ENCODE results near the gene CPT1B. TPM values are rescaled to one million over a fixed set of nuclear protein-coding genes. Genes with fewer than 3 reads are reported as not detected.

The CPT1B gene
- total RNA-seq, result 68.2 and 74.3 TPM in 2 replicates

DNA sequence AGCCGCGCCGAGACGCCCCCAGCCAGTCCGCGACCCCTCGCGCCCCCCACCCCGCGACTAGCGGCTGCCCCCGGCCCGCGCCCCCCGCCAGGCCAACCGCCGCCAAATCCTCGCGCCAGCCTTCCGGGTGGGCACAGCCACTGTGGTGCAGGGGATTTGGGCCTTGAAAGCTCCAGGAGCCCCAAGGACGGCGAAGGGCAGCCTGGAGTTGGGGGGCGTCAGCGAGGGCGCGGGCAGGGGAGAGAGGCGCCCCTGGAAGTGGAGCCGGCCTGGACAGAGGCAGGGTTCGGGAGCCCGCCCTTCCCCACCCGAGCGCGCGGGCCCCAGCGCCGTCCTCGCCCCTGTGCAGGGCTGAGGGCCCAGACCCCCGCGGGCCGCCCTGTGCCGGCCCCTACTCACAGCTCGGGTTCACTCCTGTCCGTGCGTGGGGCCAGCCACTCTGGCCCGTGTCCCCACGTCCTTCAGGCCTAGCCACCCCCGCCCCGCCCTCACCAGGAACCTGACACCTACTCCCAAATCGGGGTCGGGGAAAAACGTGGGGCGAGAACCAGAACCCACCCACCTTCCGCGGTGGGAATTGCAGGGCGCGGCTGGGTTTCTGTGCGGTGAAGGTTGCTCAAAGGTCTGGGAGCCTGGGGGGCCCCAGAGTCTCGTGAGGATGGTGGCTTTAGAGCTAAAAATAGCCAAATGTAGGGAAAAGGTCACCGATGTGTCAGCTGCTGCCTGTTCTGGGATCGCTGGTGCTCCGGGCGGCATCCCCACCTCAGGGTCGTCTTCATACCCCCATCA is at the start of gene CPT1B:
Gene CPT1B, minus strand, starts transcription at position 441 of the 789 bp plus-strand sequence. CDS start 512 bp downstream, outside the sequence.
- Mint-ChIP-seq H3K27ac (no peak within 1 kb of the TSS), H3K4me1 (ENCODE audit: low read depth) (peaks cover 9% of the 10 kb centered on the region), H3K4me3 (ENCODE audit: low read depth) (no peak within 1 kb of the TSS), H3K9me3 (no peaks in the 10 kb centered on the region), H3K27me3 (ENCODE audit: low read depth) (no peaks in the 10 kb centered on the region), H3K36me3 (ENCODE audit: low read depth) (peaks cover 46% of the 10 kb centered on the region)
- DNase-seq (ENCODE audit: low spot score), result no peak
- intact Hi-C loops (cut with micrococcal nuclease), result no loop called here

DNA sequence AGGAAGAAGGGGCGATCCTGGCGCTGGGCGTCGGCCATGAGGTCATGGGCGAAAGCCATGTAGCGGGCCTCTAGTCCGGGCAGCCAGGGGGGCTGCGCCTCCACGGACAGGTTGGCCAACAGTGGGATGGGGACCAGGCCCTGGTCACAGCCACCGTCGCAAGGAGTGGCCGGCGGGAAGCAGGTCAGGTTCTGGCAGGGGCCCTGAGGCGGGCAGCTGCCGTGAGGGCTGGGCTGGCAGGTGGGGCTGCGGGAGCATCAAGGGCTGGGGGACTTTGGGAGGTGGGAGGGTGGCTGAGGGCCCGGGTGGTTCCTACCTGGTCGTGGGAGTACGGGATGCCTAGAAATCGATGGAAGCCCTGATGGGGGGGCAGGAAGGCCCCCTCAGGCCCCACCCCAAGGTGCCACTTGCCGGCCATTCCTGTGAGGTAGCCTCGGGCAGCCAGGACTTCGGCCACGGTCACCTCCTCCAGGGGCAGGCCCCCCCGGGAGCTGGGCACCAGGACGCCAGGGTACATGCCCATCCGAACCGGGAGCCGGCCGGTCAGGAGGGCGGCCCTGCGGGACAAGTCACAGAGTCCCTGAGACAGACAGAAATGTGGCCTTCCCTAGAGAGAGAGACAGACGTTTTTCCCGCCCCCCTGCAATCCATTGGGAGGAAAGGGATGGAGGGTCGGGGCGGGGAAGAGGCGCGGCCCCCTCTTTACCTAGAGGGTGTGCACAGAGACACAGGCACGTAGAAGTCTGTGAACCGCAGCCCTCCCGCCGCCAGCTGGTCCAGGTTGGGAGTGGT is 48.8 kb upstream of the CPT1B start:
- no peaks in the 10 kb centered on the region for H3K9me3 Mint-ChIP-seq
- no peak for DNase-seq (ENCODE audit: low spot score)
- H3K27ac Mint-ChIP-seq, result peak overlapping the region; percentile 72
- H3K27me3 Mint-ChIP-seq (ENCODE audit: low read depth), result no peaks in the 10 kb centered on the region
- H3K36me3 Mint-ChIP-seq (ENCODE audit: low read depth), result no peaks in the 10 kb centered on the region
- H3K4me1 Mint-ChIP-seq (ENCODE audit: low read depth), result peaks cover 23% of the 10 kb centered on the region
- intact Hi-C loops (cut with micrococcal nuclease), result loop anchor here (5.0 kb wide), 1 partner anchor 65 kb away; no protein-coding TSS in a partner anchor
- H3K4me3 Mint-ChIP-seq (ENCODE audit: low read depth), result peak overlapping the region; percentile 81

DNA sequence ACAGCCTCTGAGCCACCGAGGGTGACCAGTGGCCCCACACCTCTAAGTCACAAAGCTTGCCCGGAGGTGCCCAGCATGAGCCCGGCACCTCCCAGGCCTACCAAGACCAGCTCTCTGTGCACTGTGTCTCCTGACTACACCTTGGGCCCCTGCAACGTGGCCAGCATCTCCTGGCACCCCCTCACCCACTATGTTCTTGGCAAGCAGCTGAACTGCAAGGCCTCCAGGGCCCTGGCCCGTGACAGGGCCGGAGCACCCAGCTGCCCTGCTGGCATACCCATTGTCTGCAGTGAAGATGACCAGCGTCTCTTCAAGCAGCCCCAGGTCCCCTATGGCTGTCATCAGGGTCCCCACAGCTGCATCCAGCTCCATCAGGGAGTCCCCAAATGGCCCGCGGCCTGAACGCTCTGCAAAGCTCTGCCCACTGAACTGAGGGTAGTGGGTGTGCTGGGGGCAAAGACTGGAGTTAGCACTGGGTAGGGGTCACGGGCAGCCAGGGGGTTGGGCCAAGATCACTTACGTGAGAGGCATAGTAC is 48.2 kb upstream of the CPT1B start:
- intact Hi-C loops (cut with micrococcal nuclease), result loop anchor here (5.0 kb wide), 1 partner anchor 66 kb away; no protein-coding TSS in a partner anchor
- H3K4me3 Mint-ChIP-seq (ENCODE audit: low read depth), result peak overlapping the region; percentile 74
- H3K27me3 Mint-ChIP-seq (ENCODE audit: low read depth), result no peaks in the 10 kb centered on the region
- peak overlapping the region; percentile 72 for H3K27ac Mint-ChIP-seq
- H3K9me3 Mint-ChIP-seq, result no peaks in the 10 kb centered on the region
- H3K36me3 Mint-ChIP-seq (ENCODE audit: low read depth), result no peaks in the 10 kb centered on the region
- no peak for DNase-seq (ENCODE audit: low spot score)
- peaks cover 30% of the 10 kb centered on the region for H3K4me1 Mint-ChIP-seq (ENCODE audit: low read depth)

DNA sequence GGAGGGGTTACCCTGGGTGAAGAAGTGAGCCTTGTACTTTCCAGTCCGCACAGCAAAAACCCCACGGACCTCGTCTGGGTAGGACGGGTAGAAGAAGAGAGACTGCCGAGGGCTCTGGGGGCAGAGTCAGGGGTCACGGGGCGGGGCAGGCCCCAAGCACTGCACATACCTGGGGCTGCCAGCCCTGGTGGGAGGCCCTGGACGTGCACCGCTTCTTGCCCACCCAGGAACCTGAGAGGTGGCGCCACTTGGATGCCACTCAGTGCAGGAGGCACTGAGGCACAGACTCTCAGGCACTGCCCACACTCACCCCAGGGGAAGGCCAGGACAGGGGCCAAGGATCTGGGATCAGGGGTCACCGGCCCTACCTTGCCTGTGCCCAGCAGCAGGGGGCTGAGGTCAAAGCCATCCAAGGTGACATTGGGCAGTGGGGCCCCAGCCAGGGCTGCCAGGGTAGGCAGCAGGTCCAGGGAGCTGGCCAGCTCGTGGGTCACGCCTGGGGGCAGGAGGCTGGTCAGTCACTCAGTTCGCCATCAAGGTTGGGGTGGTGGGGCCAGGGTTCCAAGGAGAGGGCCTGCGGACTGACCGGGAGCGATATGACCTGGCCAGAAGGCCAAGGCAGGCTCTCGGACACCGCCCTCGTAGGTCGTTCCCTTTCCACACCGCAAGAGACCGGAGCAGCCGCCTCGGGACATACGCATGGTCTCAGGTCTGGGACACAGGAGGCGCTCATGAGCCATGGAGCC is 47.5 kb upstream of the CPT1B start:
- H3K36me3 Mint-ChIP-seq (ENCODE audit: low read depth), result no peaks in the 10 kb centered on the region
- intact Hi-C loops (cut with micrococcal nuclease), result loop anchor here (5.0 kb wide), 1 partner anchor 67 kb away; no protein-coding TSS in a partner anchor
- no peak for DNase-seq (ENCODE audit: low spot score)
- no peaks in the 10 kb centered on the region for H3K27me3 Mint-ChIP-seq (ENCODE audit: low read depth)
- no peak overlapping the region for H3K27ac Mint-ChIP-seq
- H3K4me3 Mint-ChIP-seq (ENCODE audit: low read depth), result no peak overlapping the region
- H3K4me1 Mint-ChIP-seq (ENCODE audit: low read depth), result peaks cover 36% of the 10 kb centered on the region
- H3K9me3 Mint-ChIP-seq, result no peaks in the 10 kb centered on the region

DNA sequence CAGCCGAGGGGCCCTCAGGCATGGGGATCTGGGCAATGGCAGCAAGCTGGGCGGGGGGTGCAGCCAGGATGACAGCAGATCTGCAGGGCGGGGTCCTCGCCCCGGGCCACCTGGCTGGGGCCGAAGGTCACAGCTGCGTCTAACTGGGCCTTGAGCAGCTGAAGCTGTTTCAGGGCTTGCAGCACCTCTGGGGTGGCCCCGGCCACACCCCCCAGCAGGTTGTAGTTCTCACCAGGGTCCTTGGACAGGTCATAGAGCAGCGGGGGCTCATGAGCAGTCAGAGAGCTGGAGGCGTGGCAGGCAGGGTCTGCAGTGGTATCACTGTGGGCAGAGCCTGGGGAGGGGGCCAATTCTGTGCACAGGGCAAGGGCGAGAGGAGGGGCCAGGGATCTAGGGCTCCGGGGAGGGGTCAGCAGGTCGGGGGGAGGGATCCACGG is 46.9 kb upstream of the CPT1B start:
- Mint-ChIP-seq H3K27me3 (ENCODE audit: low read depth) (no peaks in the 10 kb centered on the region), H3K27ac (no peak overlapping the region), H3K9me3 (no peaks in the 10 kb centered on the region), H3K4me3 (ENCODE audit: low read depth) (no peak overlapping the region), H3K4me1 (ENCODE audit: low read depth) (peaks cover 40% of the 10 kb centered on the region), H3K36me3 (ENCODE audit: low read depth) (no peaks in the 10 kb centered on the region)
- intact Hi-C loops (cut with micrococcal nuclease), result loop anchor here (5.0 kb wide), 1 partner anchor 67 kb away; no protein-coding TSS in a partner anchor
- no peak for DNase-seq (ENCODE audit: low spot score)

DNA sequence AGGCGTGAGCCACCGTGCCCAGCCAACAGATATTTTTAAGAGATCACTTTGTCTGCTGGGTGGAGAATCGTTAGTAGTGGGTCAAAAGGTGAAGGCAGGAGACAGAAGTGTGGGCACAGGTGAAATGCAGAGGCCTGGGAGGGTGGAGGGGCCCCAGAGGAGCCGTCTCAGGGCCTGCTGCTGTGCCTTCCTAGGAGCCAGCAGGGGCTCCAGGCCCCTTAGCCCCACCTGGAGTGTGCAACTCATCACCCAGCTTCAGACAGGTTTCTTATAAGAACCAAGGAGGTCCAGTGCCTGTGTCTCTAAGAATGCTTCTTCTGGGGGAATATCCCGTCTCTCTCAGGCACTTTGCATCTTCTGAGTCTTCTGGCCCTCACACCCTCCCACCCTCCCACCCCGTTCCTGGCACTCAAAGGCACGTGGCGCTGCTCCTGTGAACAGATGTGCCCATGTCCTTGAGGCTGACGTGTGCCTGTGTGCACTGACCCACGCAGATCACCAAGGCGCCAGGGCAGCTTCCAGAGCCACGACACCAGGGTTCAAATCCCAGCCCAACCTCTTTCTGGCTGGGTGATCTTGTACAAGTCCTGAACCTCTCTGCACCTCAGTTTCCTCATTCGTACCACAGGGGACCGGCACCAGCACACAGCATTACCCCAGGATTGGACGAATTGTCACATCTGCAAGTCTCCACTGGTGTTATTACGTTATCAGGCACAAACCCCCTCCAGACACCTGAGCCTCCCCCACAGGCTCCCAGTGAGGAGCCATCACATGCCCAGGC is 46.3 kb upstream of the CPT1B start:
- H3K4me1 Mint-ChIP-seq (ENCODE audit: low read depth), result peaks cover 44% of the 10 kb centered on the region
- intact Hi-C loops (cut with micrococcal nuclease), result loop anchor here (5.0 kb wide), 2 partner anchors 68 to 282 kb away; partner anchors contain the start of gene PPP6R2

DNA sequence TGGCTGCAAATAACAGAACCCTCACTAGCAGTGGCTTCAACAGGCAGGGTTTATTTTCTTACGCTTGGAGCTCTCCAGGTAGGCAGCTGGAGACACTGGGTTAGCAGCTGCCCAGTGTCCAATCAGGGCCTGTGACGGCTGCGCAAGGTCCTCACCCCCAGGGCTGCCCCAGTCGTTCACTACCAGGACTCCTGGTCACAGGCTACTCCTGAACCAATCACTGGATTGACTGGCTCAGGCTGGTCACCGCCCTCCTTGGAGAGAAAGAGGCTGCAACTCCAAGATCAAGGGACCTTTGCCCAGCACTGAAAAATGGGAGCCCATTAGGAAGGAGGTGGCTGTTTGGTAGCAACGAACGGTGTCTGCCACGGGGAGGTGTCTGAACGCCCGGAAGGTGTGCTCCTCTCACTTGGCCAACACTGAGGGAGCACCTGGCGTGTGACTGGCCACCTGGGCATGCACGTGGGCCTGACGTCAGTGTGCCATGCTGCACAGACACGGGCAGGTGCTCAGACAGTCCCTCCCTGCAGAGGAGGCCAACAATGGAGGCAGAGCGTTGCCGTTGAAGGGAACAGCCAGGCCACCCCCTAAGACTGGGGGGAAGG is 44.6 kb upstream of the CPT1B start:
- intact Hi-C loops (cut with micrococcal nuclease), result loop anchor here (2.0 to 5.0 kb wide), 2 partner anchors 281 to 352 kb away; partner anchors contain the start of genes MAPK11 and PPP6R2

More for the DNA sequence above, 46.3 kb upstream of the CPT1B start:
- DNase-seq (ENCODE audit: low spot score), result no peak
- H3K27me3 Mint-ChIP-seq (ENCODE audit: low read depth), result no peaks in the 10 kb centered on the region
- no peaks in the 10 kb centered on the region for H3K9me3 Mint-ChIP-seq
- H3K27ac Mint-ChIP-seq, result peak overlapping the region; percentile 28
- H3K36me3 Mint-ChIP-seq (ENCODE audit: low read depth), result no peaks in the 10 kb centered on the region
- no peak overlapping the region for H3K4me3 Mint-ChIP-seq (ENCODE audit: low read depth)

DNA sequence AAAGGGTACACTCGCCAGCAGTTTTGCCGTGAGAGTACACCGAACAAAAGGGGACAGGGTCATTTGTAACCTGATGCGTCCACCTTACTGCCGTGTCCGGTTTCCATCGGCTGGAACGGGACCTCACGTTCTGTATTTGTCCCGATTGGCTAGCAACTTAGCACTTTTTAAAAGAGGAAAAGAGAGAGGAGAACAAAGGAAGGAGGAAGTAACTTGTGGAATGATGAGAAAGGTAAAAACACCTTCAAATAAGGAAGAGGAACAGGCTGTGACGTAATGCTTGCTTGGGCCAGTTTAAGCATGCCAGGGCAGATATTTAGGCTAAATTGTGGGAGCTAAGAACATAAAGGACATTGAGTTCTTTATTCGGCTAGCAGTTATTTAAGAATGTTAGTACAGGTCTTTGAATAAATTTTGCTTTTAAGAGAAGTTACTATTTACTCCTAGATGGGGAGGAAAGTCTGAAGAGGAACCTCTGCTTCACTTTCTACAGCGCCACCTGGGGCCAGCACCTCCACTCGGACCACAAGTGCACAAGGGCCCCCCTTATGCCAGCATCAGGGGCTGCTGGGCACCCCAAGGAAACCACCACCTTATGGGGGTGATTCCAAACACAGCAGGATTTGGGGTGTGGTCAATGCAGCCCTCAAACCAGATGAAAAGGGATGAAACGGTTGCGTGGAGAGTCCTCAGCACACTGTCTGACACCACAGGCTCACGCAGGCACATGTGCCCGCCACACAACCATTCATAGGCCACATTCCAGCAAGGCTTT is 43.9 kb upstream of the CPT1B start:
- Mint-ChIP-seq H3K4me3 (ENCODE audit: low read depth) (peak overlapping the region; percentile 81), H3K27me3 (ENCODE audit: low read depth) (no peaks in the 10 kb centered on the region), H3K4me1 (ENCODE audit: low read depth) (peaks cover 36% of the 10 kb centered on the region), H3K9me3 (no peaks in the 10 kb centered on the region), H3K27ac (peak overlapping the region; percentile 96), H3K36me3 (ENCODE audit: low read depth) (no peaks in the 10 kb centered on the region)
- DNase-seq (ENCODE audit: low spot score), result peak; percentile 31
- intact Hi-C loops (cut with micrococcal nuclease), result loop anchor here (1.0 to 5.0 kb wide), 6 partner anchors 39 to 377 kb away; partner anchors contain the start of genes MAPK11, PPP6R2 and TUBGCP6

More for the DNA sequence above, 44.6 kb upstream of the CPT1B start:
- Mint-ChIP-seq H3K4me1 (ENCODE audit: low read depth) (peaks cover 36% of the 10 kb centered on the region), H3K36me3 (ENCODE audit: low read depth) (no peaks in the 10 kb centered on the region), H3K4me3 (ENCODE audit: low read depth) (no peak overlapping the region), H3K27me3 (ENCODE audit: low read depth) (no peaks in the 10 kb centered on the region), H3K27ac (peak overlapping the region; percentile 96), H3K9me3 (no peaks in the 10 kb centered on the region)
- DNase-seq (ENCODE audit: low spot score), result no peak

DNA sequence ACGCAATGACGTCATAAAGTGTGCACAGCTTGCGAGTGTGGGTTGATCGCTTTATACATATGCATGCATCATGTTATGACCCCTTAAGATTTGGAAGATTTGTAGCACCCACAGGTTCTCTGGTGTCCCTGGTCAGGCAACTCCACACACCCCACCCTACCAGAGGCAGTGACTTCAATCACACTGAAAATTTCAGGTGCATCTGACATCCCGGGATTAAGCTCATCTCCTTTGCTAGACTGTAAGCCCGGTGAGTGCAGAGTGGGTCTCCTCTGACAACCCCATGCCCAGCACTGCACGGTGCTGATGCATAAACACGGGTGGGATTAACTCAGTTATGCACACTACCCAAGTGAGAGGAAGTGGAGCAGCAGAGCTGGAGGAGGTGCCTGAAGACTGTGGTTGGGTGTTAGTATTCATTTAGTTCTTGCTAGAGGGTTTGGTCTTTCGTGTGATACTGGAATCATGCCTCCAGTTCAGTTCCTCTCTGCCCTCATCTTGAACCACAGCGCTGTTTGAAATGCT is 43.2 kb upstream of the CPT1B start:
- intact Hi-C loops (cut with micrococcal nuclease), result loop anchor here (1.0 to 5.0 kb wide), 5 partner anchors 38 to 377 kb away; partner anchors contain the start of genes PPP6R2 and TUBGCP6
- Mint-ChIP-seq H3K27ac (peak overlapping the region; percentile 96), H3K4me1 (ENCODE audit: low read depth) (peaks cover 33% of the 10 kb centered on the region), H3K9me3 (no peaks in the 10 kb centered on the region), H3K36me3 (ENCODE audit: low read depth) (no peaks in the 10 kb centered on the region), H3K4me3 (ENCODE audit: low read depth) (peak overlapping the region; percentile 81), H3K27me3 (ENCODE audit: low read depth) (no peaks in the 10 kb centered on the region)
- DNase-seq (ENCODE audit: low spot score), result peak; percentile 59

DNA sequence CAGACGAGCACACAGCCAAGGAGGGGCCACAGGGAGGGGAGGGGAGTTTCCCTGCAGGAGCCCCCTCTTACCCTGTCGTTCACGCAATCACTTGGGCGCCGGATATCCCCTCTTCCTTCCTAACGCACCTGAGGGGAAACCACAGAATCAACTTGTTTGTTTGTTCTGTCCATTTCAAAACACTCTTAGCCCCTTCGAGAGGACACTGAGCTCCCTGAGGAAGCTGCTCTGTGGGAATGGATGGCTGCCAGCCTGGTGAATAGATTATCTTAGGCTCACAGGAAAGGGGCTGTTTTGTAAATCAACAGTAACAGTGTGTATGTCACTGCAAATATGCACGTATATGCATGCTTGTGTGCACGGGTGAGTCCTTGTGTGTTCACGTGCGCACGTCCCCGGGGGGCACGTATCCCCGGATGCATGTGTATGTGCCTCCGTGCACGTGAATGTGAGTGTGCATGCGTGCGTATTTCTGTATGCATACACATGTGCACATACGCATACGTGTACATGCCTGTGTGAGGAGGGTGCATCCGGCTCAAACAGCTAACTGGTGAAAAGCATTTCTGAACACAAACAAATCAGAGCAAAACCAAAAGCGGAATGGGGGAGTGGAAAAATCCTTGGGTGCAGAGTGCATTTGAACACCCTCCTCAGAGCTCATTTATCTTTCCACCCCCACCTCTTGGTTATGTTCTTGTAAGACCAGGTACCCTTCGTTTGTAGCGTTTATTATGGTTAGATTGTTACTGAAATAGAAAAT is 42.5 kb upstream of the CPT1B start:
- peak overlapping the region; percentile 96 for H3K27ac Mint-ChIP-seq
- peaks cover 32% of the 10 kb centered on the region for H3K4me1 Mint-ChIP-seq (ENCODE audit: low read depth)
- no peaks in the 10 kb centered on the region for H3K9me3 Mint-ChIP-seq
- peak; percentile 73 for DNase-seq (ENCODE audit: low spot score)
- intact Hi-C loops (cut with micrococcal nuclease), result loop anchor here (1.0 to 5.0 kb wide), 5 partner anchors 37 to 376 kb away; partner anchors contain the start of genes PPP6R2 and TUBGCP6
- H3K4me3 Mint-ChIP-seq (ENCODE audit: low read depth), result peak overlapping the region; percentile 81
- no peaks in the 10 kb centered on the region for H3K27me3 Mint-ChIP-seq (ENCODE audit: low read depth)
- H3K36me3 Mint-ChIP-seq (ENCODE audit: low read depth), result no peaks in the 10 kb centered on the region
